Erythroblast (primary cell): Measurements from ENCODE around the gene GCN1.
A peak's percentile ranks its signal among the peaks of the same experiment; 100 is the strongest.

ENCODE experiments used
- GATA1 ChIP-seq: IDR thresholded peaks from 2 replicates; pipeline ENCODE4 v1.6.1; 2011; ENCODE audit warnings: low read depth, mild to moderate bottlenecking, control low read depth, low read length, moderate library complexity
- POLR2A ChIP-seq: IDR thresholded peaks from 2 replicates; pipeline ENCODE4 v1.6.1; 2011; ENCODE audit warnings: mild to moderate bottlenecking, low read length

- TF ChIP-seq POLR2A = peak; percentile 91
- TF ChIP-seq GATA1 = no peak
Measured at GRCh38 chr12:120194534-120195395, at the start of gene GCN1.
